Tongue (tissue), 2 donors: ENCODE results near the gene SLC6A5. TPM values are rescaled to one million over a fixed set of nuclear protein-coding genes. Genes with fewer than 3 reads are reported as not detected.

Experiments
- DNase-seq: peaks from one replicate; pipeline ENCODE4 v3.0.0-alpha.2; 2015
- total RNA-seq: library from RNA; depleted of rRNA; stranded (reverse); fragments of >200 nt; gene quantifications from one replicate; pipeline ENCODE4 v1.2.3, GENCODE V29; 2014

Gene SLC6A5
- total RNA-seq, 1 donor from 2014 or later = not detected

GRCh38 chr11:20596205-20597153, 2.9 kb upstream of the SLC6A5 start:
- peak; percentile 15 for DNase-seq

DNA sequence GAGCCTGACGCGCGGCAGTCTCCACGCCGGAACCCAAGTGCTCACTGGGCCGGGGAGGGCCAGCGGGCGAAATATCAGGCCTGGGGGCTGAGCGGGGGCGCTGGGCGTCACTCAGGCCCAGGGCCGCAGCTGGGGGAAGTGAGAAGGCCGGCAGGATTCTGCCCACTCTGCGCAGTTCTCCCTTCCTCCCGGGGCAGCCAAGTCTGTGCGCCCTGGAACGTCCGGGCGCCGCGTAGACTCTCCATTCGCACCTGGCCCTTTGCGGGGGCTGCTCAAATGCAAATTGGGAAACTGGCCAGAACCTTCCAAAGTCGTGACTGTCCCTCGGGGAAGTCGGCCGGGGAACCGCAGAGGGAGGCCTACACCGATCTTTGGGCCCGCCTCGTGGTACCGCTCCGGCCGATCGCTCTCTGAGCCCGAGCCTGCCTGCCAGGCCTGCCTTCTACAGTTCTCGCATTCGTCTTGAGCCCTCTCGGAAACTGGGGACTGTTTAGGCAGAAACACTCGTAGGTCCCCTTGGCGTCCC, 2.2 kb upstream of the SLC6A5 start:
- no peak for DNase-seq

GRCh38 chr11:20597680-20598484, 1.5 kb upstream of the SLC6A5 start:
- no peak for DNase-seq

DNA sequence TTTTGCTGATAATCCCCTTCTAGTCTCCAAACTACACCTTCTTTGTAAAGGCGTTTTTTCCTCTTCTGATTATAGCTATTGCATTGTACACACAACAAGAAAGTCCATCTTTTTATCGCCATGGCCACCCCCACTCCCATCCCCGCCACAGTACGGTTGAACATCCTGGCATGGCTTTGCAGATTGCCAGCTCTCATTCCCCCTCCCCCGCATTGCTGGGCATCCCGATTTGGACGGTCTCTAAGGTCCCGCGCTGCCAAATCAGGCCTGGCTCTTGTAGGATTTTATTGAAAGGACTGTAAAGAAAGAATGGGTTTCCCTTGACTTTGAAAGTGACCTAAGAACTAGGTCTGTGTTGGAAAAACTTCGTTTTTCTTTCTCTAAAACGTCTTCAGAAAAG, 916 bp upstream of the SLC6A5 start:
- DNase-seq = no peak

DNA sequence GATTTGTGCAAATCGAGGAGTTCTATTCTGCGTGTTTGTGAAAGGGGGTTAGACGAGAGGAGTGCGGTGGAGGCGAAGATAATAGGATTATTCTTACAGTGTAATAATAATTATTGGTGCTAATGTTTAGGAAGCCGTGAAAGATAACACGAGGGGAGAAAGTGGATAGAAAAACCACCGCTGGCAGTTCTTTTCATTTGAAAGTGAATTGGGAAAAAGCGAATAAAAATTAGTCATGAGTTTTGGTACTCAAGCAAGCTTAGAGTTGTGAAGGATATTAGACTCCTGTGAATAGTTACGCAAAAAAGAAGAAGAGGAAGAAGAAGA, 575 bp downstream of the SLC6A5 start:
- DNase-seq = no peak

- DNase-seq = no peak
Observed at GRCh38 chr11:20600551-20600950, 1.1 kb downstream of the SLC6A5 start.

- DNase-seq = no peak
Observed at GRCh38 chr11:20601221-20601914, 2.0 kb downstream of the SLC6A5 start.

GRCh38 chr11:20604295-20604803, 4.9 kb downstream of the SLC6A5 start:
- DNase-seq = no peak

- no peak for DNase-seq
Observed at GRCh38 chr11:20604864-20605601, 5.6 kb downstream of the SLC6A5 start.

GRCh38 chr11:20605602-20606091, 6.2 kb downstream of the SLC6A5 start:
- DNase-seq = no peak

GRCh38 chr11:20608934-20609333, 9.5 kb downstream of the SLC6A5 start:
- no peak for DNase-seq

DNA sequence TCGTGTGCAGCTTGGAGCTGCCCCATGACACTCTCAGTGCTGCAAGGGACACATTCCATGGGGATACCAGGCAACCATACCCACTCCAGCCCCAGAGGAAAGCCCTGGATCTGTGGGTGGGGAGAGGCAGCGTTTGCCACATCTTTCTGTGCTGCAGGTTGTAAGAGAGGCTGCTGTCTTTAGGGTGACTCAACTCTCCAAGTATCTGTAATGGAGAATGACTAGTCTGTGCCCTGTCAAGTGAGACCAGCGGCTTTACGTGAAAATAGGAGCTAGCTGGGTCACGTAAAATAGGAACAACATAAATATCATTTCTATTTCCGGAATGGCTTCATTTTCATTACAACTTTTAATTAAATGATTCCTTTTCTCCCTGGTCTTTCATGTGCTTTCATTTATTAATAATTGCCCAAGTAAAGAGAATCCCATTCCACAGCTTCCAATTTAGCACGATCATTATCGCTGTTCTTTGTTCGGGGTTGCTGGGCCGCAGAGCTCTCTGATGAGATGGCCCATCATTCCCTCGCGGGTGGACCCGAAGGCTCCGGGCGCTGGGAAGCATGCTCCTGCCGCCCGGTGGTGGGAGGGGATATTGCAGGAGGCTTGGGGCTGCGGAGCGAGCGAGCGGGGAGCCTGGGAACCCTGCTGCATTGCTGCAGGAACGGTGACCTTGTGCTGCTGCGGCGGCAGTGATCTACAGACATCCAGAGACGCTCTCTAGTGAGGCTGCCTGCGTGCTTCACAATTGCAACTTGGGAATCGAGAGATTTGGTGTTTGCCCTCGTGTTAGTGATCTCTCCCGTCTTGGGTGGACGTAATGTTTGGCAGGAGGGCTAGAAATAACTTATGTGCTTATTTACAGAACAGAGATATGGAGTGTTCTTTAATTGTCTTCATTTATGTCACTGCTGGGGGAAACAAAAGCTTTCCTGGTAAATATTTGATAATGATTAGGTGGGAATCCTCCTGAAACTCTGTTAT, 10.6 kb downstream of the SLC6A5 start:
- DNase-seq = peak; percentile 80

DNA sequence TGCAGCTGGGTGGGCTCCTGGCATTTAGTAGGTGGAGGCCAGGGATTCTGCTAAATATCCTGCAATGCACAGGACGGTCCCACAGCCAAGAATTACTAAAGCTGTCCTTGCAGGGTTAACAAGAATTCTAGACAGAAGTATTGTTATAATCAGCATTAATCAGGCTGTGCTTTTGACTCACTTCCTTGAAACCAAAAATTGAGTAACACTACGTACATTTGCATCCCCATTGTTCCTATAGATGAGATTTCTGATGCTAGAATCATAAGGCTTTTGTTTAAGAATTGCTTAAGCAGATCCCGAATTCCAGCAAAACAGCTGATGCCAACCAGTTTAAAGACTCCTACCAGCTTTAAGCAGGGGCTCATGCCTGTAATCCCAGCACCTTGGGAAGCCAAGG, 11.4 kb downstream of the SLC6A5 start:
- no peak for DNase-seq

DNA sequence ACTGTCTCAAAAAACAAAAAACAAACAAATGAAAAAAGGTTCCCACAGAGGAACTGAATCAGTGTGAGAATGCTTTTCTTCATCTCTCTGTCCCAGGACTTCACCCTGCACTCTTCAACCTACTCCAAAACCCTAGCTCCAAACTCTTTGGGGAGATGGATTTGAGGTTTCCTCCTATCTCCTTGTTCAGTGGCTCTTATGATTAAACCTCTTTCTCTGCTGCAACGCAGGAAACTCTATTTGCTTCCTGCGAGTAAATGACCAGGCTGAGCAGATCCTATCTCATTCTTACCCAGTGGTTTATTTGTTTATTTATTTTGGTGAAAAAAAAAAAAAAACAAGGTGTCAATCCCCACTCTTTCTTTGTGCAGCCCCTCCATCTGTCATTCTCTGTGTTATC, 12.0 kb downstream of the SLC6A5 start:
- no peak for DNase-seq

- DNase-seq = no peak
Observed at GRCh38 chr11:20611892-20612291, 12.5 kb downstream of the SLC6A5 start.

- no peak for DNase-seq
Observed at GRCh38 chr11:20612416-20612815, 13.0 kb downstream of the SLC6A5 start.

DNA sequence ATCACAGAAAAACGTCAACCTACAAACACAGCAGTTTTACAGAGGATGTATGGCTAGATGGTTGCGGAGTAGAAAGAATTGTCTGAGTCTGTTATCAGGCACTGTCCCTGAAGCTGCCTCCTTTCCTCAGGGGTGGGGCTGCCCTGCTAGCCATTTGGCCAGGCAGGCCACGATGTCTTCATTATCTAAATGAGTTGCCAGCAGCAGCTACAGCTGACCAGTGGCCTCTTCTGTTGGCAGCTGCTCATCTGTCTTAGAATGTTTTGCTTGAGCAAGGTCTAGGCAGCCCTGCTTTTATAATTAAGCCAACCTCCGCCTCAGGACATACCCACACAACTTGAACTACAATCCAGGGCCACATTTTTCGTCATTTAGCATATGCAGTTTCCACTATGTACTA, 17.5 kb downstream of the SLC6A5 start:
- DNase-seq = no peak

- peak; percentile 41 for DNase-seq
Observed at GRCh38 chr11:20617346-20618005, 18.1 kb downstream of the SLC6A5 start.

GRCh38 chr11:20618083-20618482, 18.7 kb downstream of the SLC6A5 start:
- DNase-seq = peak; percentile 21

DNA sequence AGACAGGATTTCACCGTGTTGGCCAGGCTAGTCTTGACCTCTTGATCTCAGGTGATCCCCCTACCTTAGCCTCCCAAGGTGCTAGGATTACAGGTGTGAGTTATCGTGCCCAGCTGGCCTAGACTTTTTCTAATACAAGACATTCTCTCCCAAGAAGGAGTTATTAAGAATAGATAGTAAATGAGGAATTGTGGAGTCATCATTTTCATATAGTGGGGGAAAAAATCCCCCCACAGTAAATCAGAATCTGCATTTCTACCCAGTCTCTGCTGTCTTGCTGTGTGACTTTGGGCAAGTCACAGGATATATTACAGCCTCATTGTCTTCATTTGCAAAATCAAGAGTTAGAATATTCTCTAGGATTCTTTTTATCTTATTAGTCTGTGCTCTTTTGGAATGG, 21.6 kb downstream of the SLC6A5 start:
- DNase-seq = no peak
